Measurements from ENCODE around the gene SPSB1.
A peak's percentile ranks its signal among the peaks of the same experiment; 100 is the strongest.

- TF ChIP-seq TAF1 (IDR thresholded peaks at IDR 0.05; ENCODE audit: low read depth) (no peak), ZBTB7A (IDR thresholded peaks at IDR 0.05; ENCODE audit: low read depth) (no peak), NFIC (IDR thresholded peaks at IDR 0.05) (no peak), EP300 (IDR thresholded peaks at IDR 0.05; ENCODE audit: borderline replicate concordance) (no peak), RAD21 (IDR thresholded peaks at IDR 0.05; ENCODE audit: low read depth) (peak; percentile 97), YY1 (IDR thresholded peaks at IDR 0.05; ENCODE audit: low read depth) (no peak), CREB1 (IDR thresholded peaks at IDR 0.05; ENCODE audit: low read depth) (no peak), EGR1 (IDR thresholded peaks at IDR 0.05) (no peak)
- TF ChIP-seq, protein P1, sequence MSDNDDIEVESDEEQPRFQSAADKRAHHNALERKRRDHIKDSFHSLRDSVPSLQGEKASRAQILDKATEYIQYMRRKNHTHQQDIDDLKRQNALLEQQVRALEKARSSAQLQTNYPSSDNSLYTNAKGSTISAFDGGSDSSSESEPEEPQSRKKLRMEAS (IDR thresholded peaks at IDR 0.05), result no peak
These were observed 3.6 kb upstream of the SPSB1 start for GRCh38 chr1:9289090-9289534.
